SKM-1 treated with dmso at 0.1 percent for 144 hours (cell line): ENCODE results near the gene ANXA4.
"Not testable (repeated sequence)": the region's sequence is repeated elsewhere in the genome, so short reads cannot be mapped to it uniquely, and the experiment has no call there.

Experiments used
- DNase-seq: peaks from one replicate; lab custom pipeline; 2025; ENCODE audit not compliant: unreplicated experiment; lab: John Stamatoyannopoulos, UW

ANXA4 gene

GRCh38 chr2:69753659-69754363 is 11.9 kb downstream of the ANXA4 start:
- no peak for DNase-seq

DNA sequence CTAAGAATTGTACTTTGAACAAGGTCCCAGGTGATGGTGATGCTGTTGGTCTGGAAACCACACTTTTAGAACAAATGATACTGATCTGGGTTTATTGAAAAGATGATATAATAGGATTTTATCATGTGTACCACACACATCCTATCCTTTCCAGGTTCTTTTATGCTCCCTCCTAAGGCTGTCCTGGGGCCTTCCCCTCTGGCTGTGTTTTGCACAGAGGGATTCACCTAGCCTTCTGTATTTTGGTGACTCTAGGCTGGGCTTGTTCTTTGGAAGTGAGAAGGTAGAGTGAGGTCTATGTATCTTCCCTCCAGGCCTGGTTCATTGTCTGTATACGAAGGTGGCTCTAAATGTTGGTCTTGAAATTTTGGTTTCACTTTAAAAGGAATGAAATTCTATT is 12.7 kb downstream of the ANXA4 start:
- no peak for DNase-seq

- no peak for DNase-seq
Observed at GRCh38 chr2:69755862-69756467, 14.0 kb downstream of the ANXA4 start.

- no peak for DNase-seq
Observed at GRCh38 chr2:69762025-69762424, 20.1 kb downstream of the ANXA4 start.

DNA sequence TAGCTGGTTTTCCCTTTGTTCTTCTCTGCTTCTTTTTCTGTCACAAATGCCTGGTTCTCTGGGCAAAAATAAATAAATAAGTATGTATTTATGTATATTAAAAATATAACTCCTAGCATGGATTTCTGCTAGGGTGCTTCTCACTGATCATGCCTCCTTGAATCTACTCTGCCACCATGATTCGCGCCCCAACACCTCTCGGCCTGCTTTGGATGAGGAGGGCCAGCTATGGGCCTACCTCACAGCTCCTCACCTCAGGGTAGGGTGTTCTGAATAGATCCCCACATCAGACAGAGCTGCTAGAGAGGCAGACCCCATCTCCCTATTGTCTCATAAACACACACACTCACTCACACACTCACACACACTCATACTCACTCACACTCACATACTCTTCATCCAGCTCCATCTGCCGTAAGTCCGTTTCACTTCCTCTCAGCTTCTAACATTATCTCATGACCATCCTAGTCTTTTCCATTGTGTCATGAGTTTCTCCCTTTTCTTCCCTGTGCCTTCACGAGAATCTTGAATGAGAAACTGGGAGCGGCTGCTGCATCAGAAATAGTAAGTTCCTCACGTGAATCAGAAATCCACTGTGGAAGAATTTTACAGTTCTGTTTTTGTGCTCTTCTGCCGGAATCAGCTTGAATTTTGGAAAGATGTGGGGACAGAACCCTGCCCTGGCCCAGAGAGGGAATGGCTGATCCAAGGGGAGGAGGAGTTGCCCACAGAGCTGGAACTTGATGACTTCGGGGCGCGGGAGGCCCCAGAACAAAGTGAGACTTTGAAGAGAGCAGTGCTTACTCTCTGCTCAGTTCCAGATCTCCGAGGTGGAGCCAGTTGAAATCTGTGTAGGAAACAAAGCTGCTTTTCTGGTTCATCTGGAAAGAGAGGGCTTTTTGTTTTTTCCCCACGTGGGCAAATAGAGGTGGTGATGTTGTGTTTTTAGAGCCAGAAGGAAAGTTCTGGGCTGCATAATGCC is 20.9 kb downstream of the ANXA4 start:
- DNase-seq, result no peak

DNA sequence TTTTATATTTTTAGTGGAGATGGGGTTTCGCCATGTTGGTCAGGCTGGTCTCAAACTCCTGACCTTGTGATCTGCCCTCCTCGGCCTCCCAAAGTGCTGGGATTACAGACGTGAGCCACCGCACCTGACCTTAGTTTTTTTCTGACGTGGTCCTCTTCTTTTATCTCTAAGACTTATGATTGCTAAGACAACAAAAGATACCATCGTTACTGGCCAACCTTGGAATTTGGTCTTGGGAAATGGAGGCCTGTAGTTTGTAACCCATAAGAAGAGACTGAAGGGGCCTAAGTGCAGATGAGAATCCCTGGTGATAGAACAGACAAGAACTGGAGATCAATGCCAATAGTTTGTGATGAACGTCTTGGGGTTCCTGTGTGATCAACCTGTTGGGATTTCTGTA is 21.9 kb downstream of the ANXA4 start:
- not testable (repeated sequence) for DNase-seq

DNA sequence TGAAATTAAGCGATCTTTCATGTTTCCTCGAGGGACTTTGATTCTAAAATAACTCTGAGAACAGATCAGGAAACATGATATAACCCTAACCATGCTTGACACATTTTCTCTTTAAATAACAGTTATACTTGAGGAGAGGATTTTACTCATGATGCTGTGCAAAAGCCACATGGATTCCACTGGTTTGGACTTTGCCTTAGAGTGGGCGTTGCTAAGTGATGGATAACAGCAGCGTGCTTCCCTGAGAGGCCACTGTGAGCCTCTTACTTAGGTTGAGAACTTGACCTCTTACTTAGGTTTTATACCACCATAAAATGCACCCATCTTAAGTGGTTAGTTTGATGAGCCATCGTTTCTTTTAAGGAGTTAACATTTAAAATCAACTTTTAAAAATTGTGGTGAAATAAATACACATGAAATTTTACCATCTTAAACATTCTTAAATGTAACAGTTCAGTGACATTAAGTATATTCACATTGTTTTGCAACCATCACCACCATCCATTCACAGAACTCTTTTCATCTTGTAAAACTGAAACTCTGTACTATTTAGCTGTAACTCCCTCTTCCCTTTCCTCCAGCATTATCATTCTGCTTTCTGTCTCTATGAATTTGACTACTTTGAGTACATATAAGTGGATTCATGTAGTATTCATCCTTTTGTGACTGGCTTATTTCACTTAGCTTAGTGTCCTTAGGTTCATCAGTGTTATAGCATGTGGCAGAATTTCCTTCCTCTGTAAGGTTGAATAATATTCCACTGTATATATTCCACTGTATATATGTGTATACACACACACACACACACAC is 22.6 kb downstream of the ANXA4 start:
- no peak for DNase-seq

DNA sequence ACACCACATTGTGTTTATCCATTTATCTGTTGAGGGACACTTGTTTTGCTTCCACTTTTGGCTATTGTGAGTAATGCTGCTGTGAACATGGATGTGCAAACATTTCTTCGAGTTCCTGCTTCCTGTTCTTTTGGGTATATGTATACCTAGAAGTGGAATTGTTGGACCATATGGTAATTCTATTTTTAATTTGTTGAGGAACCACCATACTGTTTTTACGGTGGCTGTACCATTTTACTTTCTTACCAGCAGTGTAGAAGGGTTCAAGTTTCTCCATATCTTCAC is 23.1 kb downstream of the ANXA4 start:
- no peak for DNase-seq

- no peak for DNase-seq
Observed at GRCh38 chr2:69766014-69766413, 24.1 kb downstream of the ANXA4 start.

GRCh38 chr2:69767034-69767433 is 25.1 kb downstream of the ANXA4 start:
- DNase-seq, result no peak

DNA sequence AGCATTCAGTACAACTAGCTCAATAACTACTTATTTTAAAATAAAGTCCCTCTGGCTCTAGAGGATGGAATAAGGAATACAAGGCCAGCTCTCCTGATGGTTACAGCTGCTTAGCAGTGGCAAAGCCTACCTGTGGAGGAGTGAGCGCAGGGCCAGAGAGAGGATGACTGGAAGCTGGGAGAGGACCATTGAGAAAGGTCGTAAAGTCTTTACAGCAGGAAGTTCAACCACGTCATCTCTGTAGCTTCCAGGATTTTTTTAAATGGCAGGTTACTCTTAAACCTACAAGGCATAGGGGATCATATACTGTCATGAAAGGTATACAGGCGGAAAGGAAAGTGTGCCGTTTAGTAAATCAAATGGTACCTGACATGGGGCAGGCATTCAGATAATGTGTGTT is 26.3 kb downstream of the ANXA4 start:
- no peak for DNase-seq

DNA sequence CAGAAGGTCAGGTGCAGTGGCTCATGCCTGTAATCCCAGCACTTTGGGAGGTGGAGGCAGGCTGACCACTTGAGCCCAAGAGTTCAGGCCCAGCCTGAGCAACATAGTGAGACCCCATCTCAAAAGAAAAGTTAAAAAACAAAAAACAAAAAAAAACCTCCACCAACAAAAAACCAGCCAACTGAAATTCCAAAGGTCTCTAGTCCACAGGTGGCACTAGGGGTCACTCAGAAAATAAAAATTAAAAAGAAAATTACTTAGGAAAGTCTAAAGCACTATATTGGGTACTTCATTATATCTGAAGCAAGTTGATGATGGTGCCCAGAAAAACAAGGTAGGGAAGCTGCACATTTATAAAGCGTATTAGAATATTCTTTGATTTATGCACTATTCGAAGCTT is 26.9 kb downstream of the ANXA4 start:
- no peak for DNase-seq

DNA sequence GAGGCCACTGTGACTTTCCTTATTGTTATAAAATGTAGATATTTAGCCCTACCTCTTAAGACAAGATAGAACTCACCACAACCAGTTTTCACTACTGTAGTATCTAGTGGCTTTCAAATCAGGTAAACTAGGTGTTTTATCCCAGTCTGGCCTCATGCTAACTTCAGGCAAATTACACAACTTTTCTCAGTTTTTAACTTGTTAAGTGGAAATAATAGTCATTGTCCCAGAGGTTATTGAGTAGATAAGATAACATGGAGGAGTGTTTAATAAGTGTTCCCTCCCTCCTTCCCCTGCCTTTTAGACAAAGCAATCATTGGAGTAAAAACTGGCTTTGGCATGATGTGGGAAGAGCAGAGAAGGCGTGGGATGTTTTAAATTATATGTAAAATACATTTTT is 27.3 kb downstream of the ANXA4 start:
- DNase-seq, result no peak

GRCh38 chr2:69770193-69770702 is 28.3 kb downstream of the ANXA4 start:
- no peak for DNase-seq

GRCh38 chr2:69770747-69771146 is 28.8 kb downstream of the ANXA4 start:
- no peak for DNase-seq

- DNase-seq, result no peak
Observed at GRCh38 chr2:69771461-69771860, 29.5 kb downstream of the ANXA4 start.

- no peak for DNase-seq
Observed at GRCh38 chr2:69773206-69773605, 31.3 kb downstream of the ANXA4 start.

GRCh38 chr2:69774258-69774983 is 32.5 kb downstream of the ANXA4 start:
- not testable (repeated sequence) for DNase-seq

- DNase-seq, result no peak
Observed at GRCh38 chr2:69774984-69775982, 33.3 kb downstream of the ANXA4 start.
